ENCODE results near the gene NF2.

DNA sequence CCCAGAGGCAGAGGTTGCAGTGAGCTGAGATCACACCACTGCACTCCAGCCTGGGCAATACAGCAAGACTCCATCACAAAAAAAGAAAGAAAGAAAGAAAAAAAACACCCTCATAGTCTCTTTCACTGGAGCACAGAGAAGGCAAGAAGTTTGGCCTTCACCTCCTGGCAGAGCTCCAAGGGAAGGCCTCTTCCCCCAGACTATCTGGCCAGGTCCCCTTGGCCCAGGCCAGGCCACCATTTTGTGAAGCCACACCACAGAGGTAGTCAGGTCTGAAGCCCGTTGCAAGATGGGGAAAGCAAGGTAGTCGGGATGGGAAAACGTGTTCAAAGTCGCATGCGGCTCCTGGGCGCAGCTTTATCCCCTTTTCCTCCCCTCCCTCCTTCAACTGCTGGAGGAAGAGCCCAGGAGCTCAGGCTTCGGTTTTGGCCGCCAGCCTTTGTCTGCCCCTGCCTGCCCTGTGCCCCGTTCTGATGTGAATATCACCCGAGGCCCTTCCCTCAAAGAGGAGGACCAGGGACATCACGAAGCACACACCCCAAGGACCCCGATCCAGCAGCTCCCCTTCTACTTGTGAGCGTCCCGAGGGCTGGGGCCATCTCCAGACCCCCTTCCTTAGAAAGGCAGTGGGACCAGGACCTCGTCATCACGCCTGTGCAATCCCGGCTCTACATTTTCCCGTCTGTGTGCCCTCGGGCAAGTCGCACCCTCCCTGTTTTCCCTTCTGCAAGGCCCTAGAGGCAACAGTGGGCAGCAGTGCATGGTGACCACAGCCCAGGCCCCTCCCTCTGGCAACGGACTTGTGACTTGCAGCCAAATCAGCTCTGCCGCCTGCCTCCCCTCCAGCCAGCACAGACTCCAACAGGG, 134.1 kb downstream of the NF2 start:
- TF ChIP-seq, protein P1, sequence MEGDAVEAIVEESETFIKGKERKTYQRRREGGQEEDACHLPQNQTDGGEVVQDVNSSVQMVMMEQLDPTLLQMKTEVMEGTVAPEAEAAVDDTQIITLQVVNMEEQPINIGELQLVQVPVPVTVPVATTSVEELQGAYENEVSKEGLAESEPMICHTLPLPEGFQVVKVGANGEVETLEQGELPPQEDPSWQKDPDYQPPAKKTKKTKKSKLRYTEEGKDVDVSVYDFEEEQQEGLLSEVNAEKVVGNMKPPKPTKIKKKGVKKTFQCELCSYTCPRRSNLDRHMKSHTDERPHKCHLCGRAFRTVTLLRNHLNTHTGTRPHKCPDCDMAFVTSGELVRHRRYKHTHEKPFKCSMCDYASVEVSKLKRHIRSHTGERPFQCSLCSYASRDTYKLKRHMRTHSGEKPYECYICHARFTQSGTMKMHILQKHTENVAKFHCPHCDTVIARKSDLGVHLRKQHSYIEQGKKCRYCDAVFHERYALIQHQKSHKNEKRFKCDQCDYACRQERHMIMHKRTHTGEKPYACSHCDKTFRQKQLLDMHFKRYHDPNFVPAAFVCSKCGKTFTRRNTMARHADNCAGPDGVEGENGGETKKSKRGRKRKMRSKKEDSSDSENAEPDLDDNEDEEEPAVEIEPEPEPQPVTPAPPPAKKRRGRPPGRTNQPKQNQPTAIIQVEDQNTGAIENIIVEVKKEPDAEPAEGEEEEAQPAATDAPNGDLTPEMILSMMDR (IDR thresholded peaks at IDR 0.05; ENCODE audit: control extremely low read depth in 1 of 3, insufficient read depth in 1 of 3, low read depth in 1 of 3, low read length in 3 of 3), result no peak
- TF ChIP-seq MAFK (IDR thresholded peaks at IDR 0.05; ENCODE audit: low read depth, low read length), result no peak
- TF ChIP-seq HDAC6 (IDR thresholded peaks at IDR 0.05; ENCODE audit: low read depth, low read length), result no peak
- no peak for TF ChIP-seq EZH2 (IDR thresholded peaks at IDR 0.05; ENCODE audit: low read depth, low read length, severe bottlenecking)
- no peak for TF ChIP-seq RFX5 (IDR thresholded peaks at IDR 0.05; ENCODE audit: borderline replicate concordance, low read depth, low read length)
- no peak for TF ChIP-seq POLR2A (IDR thresholded peaks at IDR 0.05; ENCODE audit: control extremely low read depth in 1 of 2, low read depth in 2 of 2, low read length in 2 of 2)
- no peak for TF ChIP-seq KDM1A (IDR thresholded peaks at IDR 0.05; ENCODE audit: borderline replicate concordance, low read length)
- TF ChIP-seq EP300 (IDR thresholded peaks at IDR 0.05; ENCODE audit: borderline replicate concordance in 1 of 2, low read depth in 2 of 2, low read length in 2 of 2), result no peak
- no peak for TF ChIP-seq BACH1 (IDR thresholded peaks at IDR 0.05; ENCODE audit: low read length)
- TF ChIP-seq HDAC2 (IDR thresholded peaks at IDR 0.05; ENCODE audit: borderline replicate concordance in 1 of 2, low read depth in 2 of 2, low read length in 2 of 2), result no peak
- TF ChIP-seq POLR2AphosphoS5 (IDR thresholded peaks at IDR 0.05; ENCODE audit: low read depth, low read length), result no peak
- TF ChIP-seq, protein P2, sequence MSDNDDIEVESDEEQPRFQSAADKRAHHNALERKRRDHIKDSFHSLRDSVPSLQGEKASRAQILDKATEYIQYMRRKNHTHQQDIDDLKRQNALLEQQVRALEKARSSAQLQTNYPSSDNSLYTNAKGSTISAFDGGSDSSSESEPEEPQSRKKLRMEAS (IDR thresholded peaks at IDR 0.05), result no peak
